Body of pancreas (tissue), 4 donors: Measurements from ENCODE around the gene NPHP1. TPM values are rescaled to one million over a fixed set of nuclear protein-coding genes. Genes with fewer than 3 reads are reported as not detected.
"Not testable (repeated sequence)": the region's sequence is repeated elsewhere in the genome, so short reads cannot be mapped to it uniquely, and the experiment has no call there.

Source experiments
- ATAC-seq: fragments of 150-250 bp; one replicate; pipeline ENCODE4 v1.9.1; 2016
- DNase-seq, 4 donors: peaks; one replicate each; pipeline ENCODE4 v3.0.0-alpha.2; 2019
- H3K27ac ChIP-seq, 4 donors: fragments of 200-600 bp; sonication (generic); 1 replicate in 3 of 4; 2 replicates in 1 of 4; pipeline versions ENCODE4 v1.5.1 to v1.6.1; 2016 to 2019; ENCODE audit warnings: mild to moderate bottlenecking in 1 of 4, mixed read lengths in 1 of 4, moderate library complexity in 1 of 4
- H3K27me3 ChIP-seq, 2 donors: fragments of 200-600 bp; sonication (generic); one replicate each; pipeline ENCODE4 v1.6.0; 2016; ENCODE audit warnings: mild to moderate bottlenecking in 1 of 2
- H3K36me3 ChIP-seq, 2 donors: fragments of 200-600 bp; sonication (generic); replicated peaks in 1 of 2; 2 replicates each; pipeline ENCODE4 v1.5.1; 2016; ENCODE audit warnings: low read depth in 2 of 2; ENCODE audit not compliant: insufficient read depth in 1 of 2
- H3K4me1 ChIP-seq: fragments of 200-600 bp; sonication (generic); one replicate; pipeline ENCODE4 v1.6.0; 2016
- H3K4me3 ChIP-seq, 2 donors: fragments of 200-600 bp; sonication (generic); 1 replicate in 1 of 2; 2 replicates in 1 of 2; pipeline ENCODE4 v1.5.1; 2016 to 2019
- H3K9me3 ChIP-seq, 3 donors: fragments of 200-600 bp; sonication (generic); 1 replicate in 2 of 3; 2 replicates in 1 of 3; pipeline ENCODE4 v1.5.1; 2016
- CTCF ChIP-seq, 7 experiments: fragments of 450-650 bp in 4 of 7; fragments of 200-600 bp in 3 of 7; sonication (generic) in 3 of 7; IDR thresholded peaks; one replicate each; pipeline ENCODE4 v1.5.1; 2016 to 2019; ENCODE audit warnings: antibody characterized with exemption in 7 of 7
- POLR2A ChIP-seq, 3 donors: fragments of 450-650 bp; IDR thresholded peaks; one replicate each; pipeline ENCODE4 v1.6.1; 2016; ENCODE audit warnings: antibody characterized with exemption in 3 of 3, mild to moderate bottlenecking in 2 of 3
- WGBS, 2 donors: methylation state at CpG; one replicate each; pipeline ENCODE4 v1.1.5; 2017; 5-methylcytosine and 5-hydroxymethylcytosine counted together
- intact Hi-C: fragments of 100-400 bp; cut with DNase I; formaldehyde crosslinking; loops from one replicate; pipeline ENCODE4 v1.15.1; 2023
- total RNA-seq, 2 donors: library from RNA; depleted of rRNA; stranded (reverse); fragments of >200 nt; gene quantifications; one replicate each; pipeline ENCODE4 v1.1.0, GENCODE V29; 2016

The NPHP1 gene
- total RNA-seq, 2 donors from 2014 or later: 1.3 to 3.6 TPM

- 37 to 54% methylated on average over 9 of the region's 9 CpGs for WGBS, 2 donors
- DNase-seq (peak in 1 of 4 donors; percentile 38), ATAC-seq (peak; percentile 12)
- Histone ChIP-seq H3K36me3 (no peaks in the 10 kb centered on the region), H3K27me3 (no peaks in the 10 kb centered on the region), H3K4me3 (no peak overlapping the region), H3K27ac (peak overlapping the region; percentile 48 to 88 (median 81)), H3K4me1 (peaks cover 56% of the 10 kb centered on the region), H3K9me3 (peaks cover 0 to 2% (median 0%) of the 10 kb centered on the region in 3 donors)
- TF ChIP-seq POLR2A (IDR thresholded peaks at IDR 0.05): no peak
- TF ChIP-seq CTCF (IDR thresholded peaks at IDR 0.05): no peak
- intact Hi-C loops: no loop called here
Observed at GRCh38 chr2:110101901-110102803, 102.7 kb downstream of the NPHP1 start.

- no peaks in the 10 kb centered on the region for H3K9me3 ChIP-seq
- H3K27ac ChIP-seq: peak overlapping the region; percentile 48 to 88 (median 81)
- ATAC-seq (peak; percentile 84), DNase-seq (peak; percentile 79 to 93 (median 90))
- no peak overlapping the region for H3K4me3 ChIP-seq
- TF ChIP-seq POLR2A (IDR thresholded peaks at IDR 0.05) (peak in 2 of 3 donors; percentile 12 to 36), CTCF (IDR thresholded peaks at IDR 0.05) (no peak)
- peaks cover 56% of the 10 kb centered on the region for H3K4me1 ChIP-seq
- 3 to 5% methylated on average over 2 to 11 of the region's 11 CpGs for WGBS, 2 donors
- no peaks in the 10 kb centered on the region for H3K36me3 ChIP-seq
- intact Hi-C loops: no loop called here
- no peaks in the 10 kb centered on the region for H3K27me3 ChIP-seq
Observed at GRCh38 chr2:110101280-110101844, 103.5 kb downstream of the NPHP1 start.

GRCh38 chr2:110100880-110101279, 103.9 kb downstream of the NPHP1 start:
- Histone ChIP-seq H3K27ac (peak overlapping the region; percentile 48 to 88 (median 81)), H3K4me1 (peaks cover 56% of the 10 kb centered on the region)
- DNase-seq, intact Hi-C loops, H3K27me3 ChIP-seq, H3K4me3 ChIP-seq, H3K36me3 ChIP-seq, ATAC-seq, H3K9me3 ChIP-seq: not testable (repeated sequence)
- WGBS, 2 donors: 63 to 92% methylated on average over 2 to 4 of the region's 4 CpGs

- no peak for DNase-seq
Observed at GRCh38 chr2:110100480-110100879, 104.3 kb downstream of the NPHP1 start.

More at GRCh38 chr2:110100480-110100879, 104.3 kb downstream of the NPHP1 start:
- Histone ChIP-seq H3K27me3 (no peaks in the 10 kb centered on the region), H3K36me3 (no peaks in the 10 kb centered on the region), H3K4me1 (peaks cover 52% of the 10 kb centered on the region), H3K4me3 (no peak overlapping the region), H3K9me3 (no peaks in the 10 kb centered on the region), H3K27ac (peak overlapping the region; percentile 15 to 88 (median 81))
- no peak for ATAC-seq
- TF ChIP-seq POLR2A (IDR thresholded peaks at IDR 0.05): no peak
- TF ChIP-seq CTCF (IDR thresholded peaks at IDR 0.05): no peak
- 67 to 68% methylated on average over 5 to 7 of the region's 8 CpGs for WGBS, 2 donors
- intact Hi-C loops: no loop called here
